Pulmonary artery endothelial cell (primary cell): ENCODE results near the gene PIK3AP1. TPM values are rescaled to one million over a fixed set of nuclear protein-coding genes. Genes with fewer than 3 reads are reported as not detected.

ENCODE experiments used
- total RNA-seq: library from RNA; depleted of rRNA; stranded (reverse); fragments of >200 nt; gene quantifications from 2 replicates; pipeline ENCODE4 v1.2.3, GENCODE V29; 2014

The PIK3AP1 gene
- total RNA-seq, 1 donor from 2014 or later = 0.13 TPM

Other genes starting within 250 kb of the PIK3AP1 start
- 0.11 and 0.13 TPM in 2 replicates for gene TLL2, start 206.6 kb downstream of the PIK3AP1 start, total RNA-seq
- 121 and 149 TPM in 2 replicates for gene TM9SF3, start 133.5 kb downstream of the PIK3AP1 start, total RNA-seq
- gene LCOR, start 111.8 kb upstream of the PIK3AP1 start, total RNA-seq = 14.8 and 21.0 TPM in 2 replicates